OCI-LY1 (cell line): ENCODE results near the gene FAF1.

Experiments
- EZH2 ChIP-seq: fragments of 200-600 bp; sonication (generic), shearing (Covaris generic); IDR thresholded peaks from 2 replicates; pipeline ENCODE4 v1.8.0; 2017; ENCODE audit warnings: borderline replicate concordance, mixed run types, mild to moderate bottlenecking, antibody characterized with exemption, low read length, moderate library complexity, mixed read lengths
- TF ChIP-seq, protein P1 (sequence below): fragments of 200-600 bp; sonication (generic), shearing (Covaris generic); IDR thresholded peaks from 2 replicates; pipeline ENCODE4 v1.5.1; 2017; ENCODE audit warnings: mild to moderate bottlenecking, antibody characterized with exemption, low read length, moderate library complexity, mixed read lengths

DNA sequence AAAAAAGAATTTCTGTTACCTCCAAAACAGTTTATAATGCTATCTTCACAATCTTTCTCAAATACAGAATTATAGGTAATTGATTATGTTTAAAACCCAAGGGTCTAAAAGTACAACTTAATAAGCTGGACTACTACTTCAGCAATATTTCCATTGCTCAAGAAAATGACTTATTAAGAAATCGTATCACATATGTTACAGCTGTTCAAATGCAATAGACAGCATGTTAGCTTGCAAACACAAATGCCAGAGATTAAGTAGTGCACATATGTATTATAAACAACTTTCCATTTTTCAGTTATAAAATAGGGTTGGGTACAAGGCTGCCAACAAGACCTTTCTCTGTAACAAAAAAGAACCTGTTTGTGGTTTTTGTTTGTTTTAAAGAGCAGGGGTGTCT lies 325.8 kb downstream of the FAF1 start:
- TF ChIP-seq, protein P1, sequence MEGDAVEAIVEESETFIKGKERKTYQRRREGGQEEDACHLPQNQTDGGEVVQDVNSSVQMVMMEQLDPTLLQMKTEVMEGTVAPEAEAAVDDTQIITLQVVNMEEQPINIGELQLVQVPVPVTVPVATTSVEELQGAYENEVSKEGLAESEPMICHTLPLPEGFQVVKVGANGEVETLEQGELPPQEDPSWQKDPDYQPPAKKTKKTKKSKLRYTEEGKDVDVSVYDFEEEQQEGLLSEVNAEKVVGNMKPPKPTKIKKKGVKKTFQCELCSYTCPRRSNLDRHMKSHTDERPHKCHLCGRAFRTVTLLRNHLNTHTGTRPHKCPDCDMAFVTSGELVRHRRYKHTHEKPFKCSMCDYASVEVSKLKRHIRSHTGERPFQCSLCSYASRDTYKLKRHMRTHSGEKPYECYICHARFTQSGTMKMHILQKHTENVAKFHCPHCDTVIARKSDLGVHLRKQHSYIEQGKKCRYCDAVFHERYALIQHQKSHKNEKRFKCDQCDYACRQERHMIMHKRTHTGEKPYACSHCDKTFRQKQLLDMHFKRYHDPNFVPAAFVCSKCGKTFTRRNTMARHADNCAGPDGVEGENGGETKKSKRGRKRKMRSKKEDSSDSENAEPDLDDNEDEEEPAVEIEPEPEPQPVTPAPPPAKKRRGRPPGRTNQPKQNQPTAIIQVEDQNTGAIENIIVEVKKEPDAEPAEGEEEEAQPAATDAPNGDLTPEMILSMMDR = no peak
- TF ChIP-seq EZH2 = no peak
